Epidermal melanocyte (primary cell): Measurements from ENCODE around the gene SYNE3.

Experiments
- DNase-seq: peaks from one replicate; pipeline ENCODE4 v3.0.0; 2011; ENCODE audit warnings: low spot score; ENCODE audit not compliant: insufficient read length

Gene SYNE3

GRCh38 chr14:95516554-95517181 is at the start of gene SYNE3:
SYNE3 (minus strand) TSS chr14:95516650; CDS start chr14:95475821, 40,829 bp downstream.
- peak; percentile 79 for DNase-seq

GRCh38 chr14:95564060-95564459 is 47.6 kb upstream of the SYNE3 start:
- no peak for DNase-seq

- no peak for DNase-seq
Measured at GRCh38 chr14:95562892-95563685, 46.6 kb upstream of the SYNE3 start.

GRCh38 chr14:95561001-95561412 is 44.6 kb upstream of the SYNE3 start:
- peak; percentile 59 for DNase-seq

- DNase-seq, result no peak
Measured at GRCh38 chr14:95559203-95559602, 42.8 kb upstream of the SYNE3 start.

- no peak for DNase-seq
Measured at GRCh38 chr14:95557832-95558231, 41.4 kb upstream of the SYNE3 start.

- no peak for DNase-seq
Measured at GRCh38 chr14:95557291-95557690, 40.8 kb upstream of the SYNE3 start.

- DNase-seq, result no peak
Measured at GRCh38 chr14:95555053-95555452, 38.6 kb upstream of the SYNE3 start.

GRCh38 chr14:95553141-95553540 is 36.7 kb upstream of the SYNE3 start:
- no peak for DNase-seq

- DNase-seq, result no peak
Measured at GRCh38 chr14:95551435-95551834, 35.0 kb upstream of the SYNE3 start.

- no peak for DNase-seq
Measured at GRCh38 chr14:95549656-95550585, 33.5 kb upstream of the SYNE3 start.

- no peak for DNase-seq
Measured at GRCh38 chr14:95548328-95548929, 32.0 kb upstream of the SYNE3 start.

- peak; percentile 59 for DNase-seq
Measured at GRCh38 chr14:95547626-95548327, 31.3 kb upstream of the SYNE3 start.

- DNase-seq, result no peak
Measured at GRCh38 chr14:95547272-95547625, 30.8 kb upstream of the SYNE3 start.

GRCh38 chr14:95545515-95546168 is 29.2 kb upstream of the SYNE3 start:
- no peak for DNase-seq

GRCh38 chr14:95544588-95544987 is 28.1 kb upstream of the SYNE3 start:
- no peak for DNase-seq

- no peak for DNase-seq
Measured at GRCh38 chr14:95543021-95543420, 26.6 kb upstream of the SYNE3 start.

GRCh38 chr14:95541932-95542930 is 25.8 kb upstream of the SYNE3 start:
- DNase-seq, result no peak

- no peak for DNase-seq
Measured at GRCh38 chr14:95541346-95541745, 24.9 kb upstream of the SYNE3 start.
